Measurements from ENCODE around the gene KCTD16. TPM values are rescaled to one million over a fixed set of nuclear protein-coding genes. Genes with fewer than 3 reads are reported as not detected.

KCTD16 gene
- total and polyA plus RNA-seq, 8 donors = 0.57 to 6.6 (median 3.2) TPM

DNA sequence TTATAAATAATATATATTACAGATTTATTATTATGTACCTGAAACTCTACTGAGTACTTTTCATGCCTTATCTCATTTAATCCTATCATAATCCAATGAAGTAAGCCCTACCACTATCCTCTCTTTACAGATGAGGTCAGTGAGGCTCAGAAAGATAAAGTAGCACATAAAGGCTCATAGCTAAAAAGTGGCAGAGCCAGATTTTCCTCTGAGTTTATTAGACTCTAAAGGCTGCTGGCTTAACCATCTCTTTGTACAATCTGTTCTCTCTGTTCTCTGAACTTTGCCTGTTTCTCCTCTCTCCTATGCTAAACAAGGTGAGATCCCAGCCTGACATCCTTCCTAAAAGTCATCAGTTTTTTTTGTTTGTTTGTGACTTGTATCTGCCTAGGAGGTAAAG, 311.2 kb downstream of the KCTD16 start:
- DNase-seq = no peak
- Histone ChIP-seq H3K9me3 (no peaks in the 10 kb centered on the region), H3K27ac (no peak overlapping the region), H3K27me3 (no peaks in the 10 kb centered on the region), H3K36me3 (no peaks in the 10 kb centered on the region), H3K4me3 (no peak overlapping the region), H3K4me1 (no peaks in the 10 kb centered on the region)
- TF ChIP-seq, protein P1, sequence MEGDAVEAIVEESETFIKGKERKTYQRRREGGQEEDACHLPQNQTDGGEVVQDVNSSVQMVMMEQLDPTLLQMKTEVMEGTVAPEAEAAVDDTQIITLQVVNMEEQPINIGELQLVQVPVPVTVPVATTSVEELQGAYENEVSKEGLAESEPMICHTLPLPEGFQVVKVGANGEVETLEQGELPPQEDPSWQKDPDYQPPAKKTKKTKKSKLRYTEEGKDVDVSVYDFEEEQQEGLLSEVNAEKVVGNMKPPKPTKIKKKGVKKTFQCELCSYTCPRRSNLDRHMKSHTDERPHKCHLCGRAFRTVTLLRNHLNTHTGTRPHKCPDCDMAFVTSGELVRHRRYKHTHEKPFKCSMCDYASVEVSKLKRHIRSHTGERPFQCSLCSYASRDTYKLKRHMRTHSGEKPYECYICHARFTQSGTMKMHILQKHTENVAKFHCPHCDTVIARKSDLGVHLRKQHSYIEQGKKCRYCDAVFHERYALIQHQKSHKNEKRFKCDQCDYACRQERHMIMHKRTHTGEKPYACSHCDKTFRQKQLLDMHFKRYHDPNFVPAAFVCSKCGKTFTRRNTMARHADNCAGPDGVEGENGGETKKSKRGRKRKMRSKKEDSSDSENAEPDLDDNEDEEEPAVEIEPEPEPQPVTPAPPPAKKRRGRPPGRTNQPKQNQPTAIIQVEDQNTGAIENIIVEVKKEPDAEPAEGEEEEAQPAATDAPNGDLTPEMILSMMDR (IDR thresholded peaks at IDR 0.05) = no peak
- FAIRE-seq = no peak
- ATAC-seq = no peak
- intact Hi-C loops (cut with DNase I) = no loop called here

GRCh38 chr5:144484124-144484897, 313.6 kb downstream of the KCTD16 start:
- H3K27me3 ChIP-seq = no peaks in the 10 kb centered on the region
- H3K27ac ChIP-seq = no peak overlapping the region
- H3K9me3 ChIP-seq = no peaks in the 10 kb centered on the region
- no peaks in the 10 kb centered on the region for H3K36me3 ChIP-seq
- intact Hi-C loops (cut with DNase I) = no loop called here
- ATAC-seq (no peak), FAIRE-seq (no peak), DNase-seq (no peak)
- H3K4me3 ChIP-seq = no peak overlapping the region
- H3K4me1 ChIP-seq = no peaks in the 10 kb centered on the region
- TF ChIP-seq, protein P1 (IDR thresholded peaks at IDR 0.05) = no peak
- WGBS, 2 donors = 81 to 83% methylated on average over 9 of the region's 9 CpGs

- H3K27ac ChIP-seq = no peak overlapping the region
- DNase-seq (no peak), ATAC-seq (no peak), FAIRE-seq (no peak)
- no peak overlapping the region for H3K4me3 ChIP-seq
- H3K27me3 ChIP-seq = no peaks in the 10 kb centered on the region
- TF ChIP-seq, protein P1 (IDR thresholded peaks at IDR 0.05) = no peak
- no peaks in the 10 kb centered on the region for H3K9me3 ChIP-seq
- intact Hi-C loops (cut with DNase I) = no loop called here
- no peaks in the 10 kb centered on the region for H3K36me3 ChIP-seq
- H3K4me1 ChIP-seq = no peaks in the 10 kb centered on the region
- WGBS, 2 donors = 94 to 95% methylated on average over 2 of the region's 2 CpGs
Observed at GRCh38 chr5:144485540-144485939, 314.9 kb downstream of the KCTD16 start.

DNA sequence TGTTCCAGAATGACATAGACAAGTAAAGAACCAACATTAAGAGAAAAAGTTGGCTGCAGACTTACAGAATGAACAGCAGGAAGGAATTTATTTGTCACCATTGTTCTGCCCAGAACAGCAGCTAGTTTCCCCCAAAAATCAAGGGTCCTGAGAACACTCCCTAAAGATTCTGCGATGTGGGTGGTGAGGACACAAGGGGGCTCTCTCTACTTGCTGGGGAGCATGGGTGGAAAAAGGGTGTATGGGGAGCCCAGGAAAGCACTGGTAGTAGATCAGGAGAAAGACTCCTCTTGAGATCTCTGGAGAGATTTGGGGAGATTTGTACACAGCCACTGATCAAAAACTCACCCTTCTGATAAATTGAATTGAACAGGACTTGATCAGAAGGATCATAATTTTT, 316.5 kb downstream of the KCTD16 start:
- TF ChIP-seq, protein P1 (IDR thresholded peaks at IDR 0.05) = no peak
- ATAC-seq = no peak

GRCh38 chr5:144487761-144488160, 317.1 kb downstream of the KCTD16 start:
- no peaks in the 10 kb centered on the region for H3K9me3 ChIP-seq
- no peak overlapping the region for H3K4me3 ChIP-seq
- H3K27ac ChIP-seq = no peak overlapping the region
- FAIRE-seq = no peak
- intact Hi-C loops (cut with DNase I) = no loop called here
- no peak for DNase-seq
- TF ChIP-seq, protein P1 (IDR thresholded peaks at IDR 0.05) = no peak
- no peaks in the 10 kb centered on the region for H3K4me1 ChIP-seq
- no peak for ATAC-seq
- H3K36me3 ChIP-seq = no peaks in the 10 kb centered on the region
- H3K27me3 ChIP-seq = no peaks in the 10 kb centered on the region

More for the DNA sequence above, 316.5 kb downstream of the KCTD16 start:
- Histone ChIP-seq H3K27me3 (no peaks in the 10 kb centered on the region), H3K36me3 (no peaks in the 10 kb centered on the region), H3K4me3 (no peak overlapping the region), H3K9me3 (no peaks in the 10 kb centered on the region), H3K27ac (no peak overlapping the region), H3K4me1 (no peaks in the 10 kb centered on the region)
- 64 to 74% methylated on average over 1 of the region's 1 CpG for WGBS, 2 donors
- DNase-seq (no peak), FAIRE-seq (no peak)
- intact Hi-C loops (cut with DNase I) = no loop called here
